K562 (cell line): ENCODE results near the gene ZNF837. TPM values are rescaled to one million over a fixed set of nuclear protein-coding genes. Genes with fewer than 3 reads are reported as not detected.

Experiments
- BCOR ChIP-seq: fragments of 450-650 bp; IDR thresholded peaks from 2 replicates; pipeline ENCODE4 v1.6.1; 2016
- CCNT2 ChIP-seq: IDR thresholded peaks from 2 replicates; pipeline ENCODE4 v1.6.1; 2011; ENCODE audit warnings: borderline replicate concordance, low read depth, mild to moderate bottlenecking, moderate library complexity, mixed read lengths, low read length; ENCODE audit not compliant: insufficient read length; ENCODE audit errors: extremely low read depth
- CEBPB ChIP-seq: fragments of 450-650 bp; IDR thresholded peaks from 2 replicates; pipeline ENCODE4 v1.6.1; 2016; ENCODE audit warnings: missing genetic modification characterization, missing compliant biosample characterization
- DACH1 ChIP-seq: fragments of 450-650 bp; IDR thresholded peaks from 2 replicates; pipeline ENCODE4 v1.6.1; 2018; ENCODE audit not compliant: partially characterized antibody
- DPF2 ChIP-seq: fragments of 450-650 bp; IDR thresholded peaks from 2 replicates; pipeline ENCODE4 v1.6.1; 2016
- EP300 ChIP-seq: IDR thresholded peaks from 2 replicates; pipeline ENCODE4 v1.6.1; 2012; ENCODE audit warnings: low read length, improper control_type of control experiment
- FOXA1 ChIP-seq: fragments of 450-650 bp; IDR thresholded peaks from 2 replicates; pipeline ENCODE4 v1.6.1; 2016; ENCODE audit warnings: mild to moderate bottlenecking, borderline replicate concordance
- FOXJ3 ChIP-seq: sonication (generic); formaldehyde crosslinking; IDR thresholded peaks from 2 replicates; pipeline ENCODE4 v1.4.0; 2020; ENCODE audit warnings: mild to moderate bottlenecking, missing genetic modification reagents
- HNRNPLL ChIP-seq: fragments of 200-400 bp; formaldehyde crosslinking; IDR thresholded peaks from 2 replicates; pipeline ENCODE4 v1.6.1; 2017; ENCODE audit warnings: low read length, low read depth, mild to moderate bottlenecking; ENCODE audit not compliant: poor library complexity, severe bottlenecking
- NR1H2 ChIP-seq: sonication (generic); formaldehyde crosslinking; IDR thresholded peaks from 2 replicates; pipeline ENCODE4 v1.4.0; 2020; ENCODE audit warnings: mild to moderate bottlenecking, missing genetic modification reagents
- NR3C1 ChIP-seq: sonication (generic); formaldehyde crosslinking; IDR thresholded peaks from 2 replicates; pipeline ENCODE4 v1.8.1; 2022; ENCODE audit warnings: missing genetic modification reagents
- SRSF9 ChIP-seq: fragments of 200-400 bp; formaldehyde crosslinking; IDR thresholded peaks from 2 replicates; pipeline ENCODE4 v1.6.1; 2017; ENCODE audit warnings: low read depth, low read length, borderline replicate concordance
- TAF7 ChIP-seq: fragments of 450-650 bp; IDR thresholded peaks from 2 replicates; pipeline ENCODE4 v1.6.1; 2016; ENCODE audit warnings: missing genetic modification characterization, missing compliant biosample characterization
- ZBTB8A ChIP-seq: fragments of 450-650 bp; IDR thresholded peaks from 2 replicates; pipeline ENCODE4 v1.6.1; 2018; ENCODE audit warnings: mild to moderate bottlenecking, moderate library complexity; ENCODE audit not compliant: partially characterized antibody
- ZNF696 ChIP-seq: fragments of 250-450 bp; sonication (Bioruptor Pico); conservative IDR thresholded peaks from 2 replicates; pipeline ENCODE4 v1.4.0; 2020; ENCODE audit warnings: mild to moderate bottlenecking, moderate library complexity
- polyA plus RNA-seq, 8 experiments: library from polyadenylated mRNA; depleted of rRNA in 4 of 8; stranded (reverse) in 5 of 8; unstranded in 3 of 8; fragments of >200 nt; fragmentation: Nextera tagmentation in 2 of 8; fragmentation: Illumina TruSeq in 1 of 8; extraction: Ambion mirVana in 2 of 8; extraction: Trizol in 1 of 8; gene quantifications; 2 replicates each; pipeline versions ENCODE4 v1.2.1 to v1.2.3, GENCODE V29; 2011 to 2014; ENCODE audit warnings: inconsistent platforms in 1 of 8, missing spikeins in 1 of 8
- total RNA-seq, 7 experiments: library from RNA; depleted of rRNA in 6 of 7; stranded (reverse); fragments of >200 nt in 6 of 7; fragmentation: Illumina TruSeq in 2 of 7; extraction: Trizol in 2 of 7; gene quantifications; 2 replicates each; pipeline versions ENCODE4 v1.2.1 to v1.2.3, GENCODE V29; 2011 to 2021; ENCODE audit warnings: low replicate concordance in 1 of 7
- TF ChIP-seq, protein P1 (sequence below): fragments of 200-400 bp; formaldehyde crosslinking; IDR thresholded peaks from 2 replicates; pipeline ENCODE4 v1.6.1; 2017; ENCODE audit warnings: mild to moderate bottlenecking, low read depth, low read length, moderate library complexity
- TF ChIP-seq, protein P2 (sequence below), 2 experiments: fragments of 450-650 bp in 1 of 2; sonication (generic) in 1 of 2; formaldehyde crosslinking in 1 of 2; IDR thresholded peaks in 1 of 2; conservative IDR thresholded peaks in 1 of 2; 2 replicates each; pipeline versions ENCODE4 v1.6.1 to v1.8.1; 2016 to 2023; ENCODE audit warnings: mild to moderate bottlenecking in 2 of 2, moderate library complexity in 2 of 2, inconsistent platforms in 1 of 2, missing genetic modification reagents in 1 of 2
- TF ChIP-seq, protein P3 (sequence below): sonication (generic); formaldehyde crosslinking; IDR thresholded peaks from 2 replicates; pipeline ENCODE4 v1.8.0; 2022; ENCODE audit warnings: mild to moderate bottlenecking, low read depth, missing genetic modification reagents
- TF ChIP-seq, protein P4 (sequence below): sonication (generic); formaldehyde crosslinking; IDR thresholded peaks from 2 replicates; pipeline ENCODE4 v1.8.1; 2023; ENCODE audit warnings: mild to moderate bottlenecking, missing genetic modification reagents
- TF ChIP-seq, protein P5 (sequence below): fragments of 450-650 bp; conservative IDR thresholded peaks from 2 replicates; pipeline ENCODE4 v1.6.1; 2016; ENCODE audit warnings: missing genetic modification characterization, low read depth, mild to moderate bottlenecking, missing compliant biosample characterization, moderate library complexity

ZNF837 gene
- total and polyA plus RNA-seq, 9 of the 15 experiments (the other 6 are each of a cell fraction or from before 2014, with no cell fraction given) = 0.11 to 2.1 (median 0.57) TPM; not detected in 4

DNA sequence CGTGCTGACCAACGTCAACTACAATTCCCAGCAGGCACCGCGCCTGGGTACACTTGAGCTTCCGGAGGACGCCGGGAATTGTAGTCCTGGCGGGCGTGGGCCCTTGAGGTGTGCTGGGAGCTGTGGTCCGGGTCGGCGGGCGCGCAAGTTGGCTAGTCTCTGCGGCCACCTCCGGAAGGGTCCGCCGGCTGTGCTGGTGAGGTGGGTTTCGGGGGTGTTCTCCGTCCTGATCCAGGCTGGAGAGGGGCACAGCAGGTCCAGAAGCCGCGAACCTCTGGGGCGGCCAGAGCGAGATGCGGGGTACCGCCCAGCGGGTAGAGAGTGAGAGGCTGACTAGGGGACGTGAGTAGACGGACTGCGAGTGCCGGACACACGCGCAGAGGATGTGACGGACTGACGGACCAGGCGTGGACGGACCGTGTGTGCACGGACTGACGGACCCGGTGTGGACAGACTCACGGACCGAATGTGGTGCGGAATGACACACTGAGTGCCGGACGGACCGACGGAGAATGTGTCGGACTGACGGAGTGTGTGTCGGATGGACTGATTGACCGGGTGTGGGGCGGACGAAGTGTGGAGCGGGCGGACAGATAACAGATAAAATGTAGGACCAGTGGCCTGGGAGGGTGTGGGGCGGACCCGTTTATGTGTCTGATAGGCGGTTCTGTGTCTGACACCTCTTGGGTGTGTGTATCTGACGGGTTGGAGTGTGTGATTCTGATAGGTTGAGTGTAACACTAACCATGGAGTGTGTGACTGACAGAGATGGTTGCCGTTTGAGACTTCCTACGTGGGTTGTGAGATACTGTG, 53.7 kb downstream of the ZNF837 start, which contains the start of gene ZSCAN22 (continued):
- TF ChIP-seq, protein P1, sequence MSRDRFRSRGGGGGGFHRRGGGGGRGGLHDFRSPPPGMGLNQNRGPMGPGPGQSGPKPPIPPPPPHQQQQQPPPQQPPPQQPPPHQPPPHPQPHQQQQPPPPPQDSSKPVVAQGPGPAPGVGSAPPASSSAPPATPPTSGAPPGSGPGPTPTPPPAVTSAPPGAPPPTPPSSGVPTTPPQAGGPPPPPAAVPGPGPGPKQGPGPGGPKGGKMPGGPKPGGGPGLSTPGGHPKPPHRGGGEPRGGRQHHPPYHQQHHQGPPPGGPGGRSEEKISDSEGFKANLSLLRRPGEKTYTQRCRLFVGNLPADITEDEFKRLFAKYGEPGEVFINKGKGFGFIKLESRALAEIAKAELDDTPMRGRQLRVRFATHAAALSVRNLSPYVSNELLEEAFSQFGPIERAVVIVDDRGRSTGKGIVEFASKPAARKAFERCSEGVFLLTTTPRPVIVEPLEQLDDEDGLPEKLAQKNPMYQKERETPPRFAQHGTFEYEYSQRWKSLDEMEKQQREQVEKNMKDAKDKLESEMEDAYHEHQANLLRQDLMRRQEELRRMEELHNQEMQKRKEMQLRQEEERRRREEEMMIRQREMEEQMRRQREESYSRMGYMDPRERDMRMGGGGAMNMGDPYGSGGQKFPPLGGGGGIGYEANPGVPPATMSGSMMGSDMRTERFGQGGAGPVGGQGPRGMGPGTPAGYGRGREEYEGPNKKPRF = no peak
- peak; percentile 85; the same call in 1 of the 2 replicates for TF ChIP-seq NR1H2 (CRISPR knock-in tag)
- TF ChIP-seq DPF2 = peak; percentile 75
- TF ChIP-seq NR3C1 (CRISPR knock-in tag) = no peak
- TF ChIP-seq, protein P2, sequence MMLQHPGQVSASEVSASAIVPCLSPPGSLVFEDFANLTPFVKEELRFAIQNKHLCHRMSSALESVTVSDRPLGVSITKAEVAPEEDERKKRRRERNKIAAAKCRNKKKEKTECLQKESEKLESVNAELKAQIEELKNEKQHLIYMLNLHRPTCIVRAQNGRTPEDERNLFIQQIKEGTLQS (IDR thresholded peaks at IDR 0.05) = no peak; the same call in 1 of the 2 replicates
- TF ChIP-seq, protein P2 (CRISPR knock-in tag; conservative IDR thresholded peaks at IDR 0.05) = 0 out of 2 replicates have a peak, but pooled peaks have one; percentile 44
- peak; percentile 53; the same call in 1 of the 2 replicates for TF ChIP-seq BCOR
- TF ChIP-seq ZNF696 = no peak
- no peak for TF ChIP-seq SRSF9
- peak; percentile 41 for TF ChIP-seq EP300
- TF ChIP-seq FOXJ3 (CRISPR knock-in tag) = no peak
- TF ChIP-seq CCNT2 = no peak
- no peak for TF ChIP-seq CEBPB
- no peak for TF ChIP-seq FOXA1
- TF ChIP-seq, protein P3, sequence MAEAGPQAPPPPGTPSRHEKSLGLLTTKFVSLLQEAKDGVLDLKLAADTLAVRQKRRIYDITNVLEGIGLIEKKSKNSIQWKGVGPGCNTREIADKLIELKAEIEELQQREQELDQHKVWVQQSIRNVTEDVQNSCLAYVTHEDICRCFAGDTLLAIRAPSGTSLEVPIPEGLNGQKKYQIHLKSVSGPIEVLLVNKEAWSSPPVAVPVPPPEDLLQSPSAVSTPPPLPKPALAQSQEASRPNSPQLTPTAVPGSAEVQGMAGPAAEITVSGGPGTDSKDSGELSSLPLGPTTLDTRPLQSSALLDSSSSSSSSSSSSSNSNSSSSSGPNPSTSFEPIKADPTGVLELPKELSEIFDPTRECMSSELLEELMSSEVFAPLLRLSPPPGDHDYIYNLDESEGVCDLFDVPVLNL (CRISPR knock-in tag) = 0 out of 2 replicates have a peak, but pooled peaks have one; percentile 56
- TF ChIP-seq, protein P4, sequence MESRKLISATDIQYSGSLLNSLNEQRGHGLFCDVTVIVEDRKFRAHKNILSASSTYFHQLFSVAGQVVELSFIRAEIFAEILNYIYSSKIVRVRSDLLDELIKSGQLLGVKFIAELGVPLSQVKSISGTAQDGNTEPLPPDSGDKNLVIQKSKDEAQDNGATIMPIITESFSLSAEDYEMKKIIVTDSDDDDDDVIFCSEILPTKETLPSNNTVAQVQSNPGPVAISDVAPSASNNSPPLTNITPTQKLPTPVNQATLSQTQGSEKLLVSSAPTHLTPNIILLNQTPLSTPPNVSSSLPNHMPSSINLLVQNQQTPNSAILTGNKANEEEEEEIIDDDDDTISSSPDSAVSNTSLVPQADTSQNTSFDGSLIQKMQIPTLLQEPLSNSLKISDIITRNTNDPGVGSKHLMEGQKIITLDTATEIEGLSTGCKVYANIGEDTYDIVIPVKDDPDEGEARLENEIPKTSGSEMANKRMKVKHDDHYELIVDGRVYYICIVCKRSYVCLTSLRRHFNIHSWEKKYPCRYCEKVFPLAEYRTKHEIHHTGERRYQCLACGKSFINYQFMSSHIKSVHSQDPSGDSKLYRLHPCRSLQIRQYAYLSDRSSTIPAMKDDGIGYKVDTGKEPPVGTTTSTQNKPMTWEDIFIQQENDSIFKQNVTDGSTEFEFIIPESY (CRISPR knock-in tag) = peak; percentile 77
- TF ChIP-seq HNRNPLL = peak; percentile 74
- peak; percentile 74 for TF ChIP-seq ZBTB8A
- no peak for TF ChIP-seq DACH1
- TF ChIP-seq, protein P5, sequence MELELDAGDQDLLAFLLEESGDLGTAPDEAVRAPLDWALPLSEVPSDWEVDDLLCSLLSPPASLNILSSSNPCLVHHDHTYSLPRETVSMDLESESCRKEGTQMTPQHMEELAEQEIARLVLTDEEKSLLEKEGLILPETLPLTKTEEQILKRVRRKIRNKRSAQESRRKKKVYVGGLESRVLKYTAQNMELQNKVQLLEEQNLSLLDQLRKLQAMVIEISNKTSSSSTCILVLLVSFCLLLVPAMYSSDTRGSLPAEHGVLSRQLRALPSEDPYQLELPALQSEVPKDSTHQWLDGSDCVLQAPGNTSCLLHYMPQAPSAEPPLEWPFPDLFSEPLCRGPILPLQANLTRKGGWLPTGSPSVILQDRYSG (tag) = peak; percentile 84
- TF ChIP-seq TAF7 (tag) = peak; percentile 65
